ENCODE results near the gene HCAR3.
"Not testable (repeated sequence)": the region's sequence is repeated elsewhere in the genome, so short reads cannot be mapped to it uniquely, and the experiment has no call there.

Gene HCAR3

GRCh38 chr12:122716658-122717057, at the start of gene HCAR3:
TSS of gene HCAR3 (minus strand) at chr12:122716811. CDS start at chr12:122716737, 74 bp downstream.
- DNase-seq (ENCODE audit: low read depth in 2 of 2): not testable (repeated sequence)

GRCh38 chr12:122757568-122757967, 41.0 kb upstream of the HCAR3 start:
- DNase-seq (ENCODE audit: low read depth in 2 of 2): no peak

GRCh38 chr12:122754790-122755189, 38.2 kb upstream of the HCAR3 start:
- no peak for DNase-seq (ENCODE audit: low read depth in 2 of 2)

GRCh38 chr12:122753319-122753650, 36.7 kb upstream of the HCAR3 start:
- no peak for DNase-seq (ENCODE audit: low read depth in 2 of 2)

- DNase-seq (ENCODE audit: low read depth in 2 of 2): peak; percentile 90 to 91
Observed at GRCh38 chr12:122752464-122753318, 36.1 kb upstream of the HCAR3 start, which contains the start of gene DENR. TSS of gene DENR (plus strand) at chr12:122752824. CDS start at chr12:122753702, 878 bp downstream.

GRCh38 chr12:122750781-122751515, 34.3 kb upstream of the HCAR3 start:
- not testable (repeated sequence) for DNase-seq (ENCODE audit: low read depth in 2 of 2)

- no peak for DNase-seq (ENCODE audit: low read depth in 2 of 2)
Observed at GRCh38 chr12:122749569-122750332, 33.1 kb upstream of the HCAR3 start.

- DNase-seq (ENCODE audit: low read depth in 2 of 2): no peak
Observed at GRCh38 chr12:122747224-122748135, 30.9 kb upstream of the HCAR3 start.

- DNase-seq (ENCODE audit: low read depth in 2 of 2): no peak
Observed at GRCh38 chr12:122743895-122744525, 27.4 kb upstream of the HCAR3 start.

- DNase-seq (ENCODE audit: low read depth in 2 of 2): no peak
Observed at GRCh38 chr12:122740351-122740750, 23.7 kb upstream of the HCAR3 start.

GRCh38 chr12:122738571-122738970, 22.0 kb upstream of the HCAR3 start:
- DNase-seq (ENCODE audit: low read depth in 2 of 2): no peak

GRCh38 chr12:122732611-122733010, 16.0 kb upstream of the HCAR3 start:
- DNase-seq (ENCODE audit: low read depth in 2 of 2): no peak

- no peak for DNase-seq (ENCODE audit: low read depth in 2 of 2)
Observed at GRCh38 chr12:122732170-122732569, 15.6 kb upstream of the HCAR3 start.

GRCh38 chr12:122730215-122731014, 13.8 kb upstream of the HCAR3 start, which contains the start of gene HCAR1:
TSS of gene HCAR1 (minus strand) at chr12:122730844. CDS start at chr12:122730339, 505 bp downstream.
- no peak for DNase-seq (ENCODE audit: low read depth in 2 of 2)

GRCh38 chr12:122729583-122730214, 13.1 kb upstream of the HCAR3 start:
- DNase-seq (ENCODE audit: low read depth in 2 of 2): no peak

- DNase-seq (ENCODE audit: low read depth in 2 of 2): no peak
Observed at GRCh38 chr12:122726080-122726558, 9.5 kb upstream of the HCAR3 start.

GRCh38 chr12:122725452-122726079, 9.0 kb upstream of the HCAR3 start:
- DNase-seq (ENCODE audit: low read depth in 2 of 2): no peak

GRCh38 chr12:122724641-122725243, 8.1 kb upstream of the HCAR3 start:
- DNase-seq (ENCODE audit: low read depth in 2 of 2): no peak

All from fibroblast of skin of left quadriceps (primary cell).